HepG2 (cell line): Measurements from ENCODE around the gene DDX28. TPM values are rescaled to one million over a fixed set of nuclear protein-coding genes. Genes with fewer than 3 reads are reported as not detected.

ENCODE experiments used
- ATAC-seq: fragments of 200-7000 bp; cut with Tn5 transposase; 3 replicates; pipeline ENCODE4 v1.9.1; 2020; ENCODE audit warnings: mild to moderate bottlenecking, moderate library complexity
- BruUV-seq: library from RNA; stranded (reverse); fragments of 400-500 nt; replicated peaks from 2 replicates; lab custom pipeline; 2021; lab: Mats Ljungman, UMichigan
- CTCF ChIA-PET: fragments of 300-600 bp; formaldehyde crosslinking; extraction: SDS; loops from one replicate; lab custom pipeline; 2021; ENCODE audit warnings: low total read pairs, inconsistent platforms, low intra/inter-chr PET ratio; lab: Yijun Ruan, JAX
- POLR2A ChIA-PET: fragments of 350-600 bp; sonication (Branson Sonifier 250); formaldehyde crosslinking; loops from one replicate; lab custom pipeline; 2020; ENCODE audit warnings: antibody characterized with exemption, inconsistent platforms; lab: Yijun Ruan, JAX
- DNase-seq: peaks from one replicate; pipeline ENCODE4 v3.0.0-alpha.2; 2015; ENCODE audit warnings: low spot score
- FAIRE-seq: peaks from 3 replicates; lab custom pipeline; 2011; peaks lifted over from hg19 to GRCh38; lab: Jason Lieb, UNC
- H2AFZ ChIP-seq: one replicate; pipeline ENCODE4 v1.6.1; 2011; ENCODE audit warnings: low read length, inconsistent platforms
- H3K27ac ChIP-seq: fragments of 300-600 bp; 3 replicates; pipeline ENCODE4 v1.8.0; 2011; ENCODE audit warnings: mixed run types, mild to moderate bottlenecking, mixed read lengths, low read length, inconsistent platforms; ENCODE audit not compliant: insufficient read depth; ENCODE audit errors: extremely low read length
- H3K27me3 ChIP-seq, 2 experiments: fragments of 200-600 bp in 1 of 2; 2 replicates in 1 of 2; 3 replicates in 1 of 2; pipeline versions ENCODE4 v1.6.0 to v1.8.0; 2011; ENCODE audit warnings: low read length in 2 of 2, mild to moderate bottlenecking in 2 of 2, moderate library complexity in 2 of 2, inconsistent platforms in 1 of 2; ENCODE audit not compliant: insufficient read depth in 2 of 2, control insufficient read depth in 1 of 2
- H3K36me3 ChIP-seq, 2 experiments: fragments of 200-600 bp in 1 of 2; replicated peaks in 1 of 2; 2 replicates in 1 of 2; 3 replicates in 1 of 2; pipeline versions ENCODE4 v1.5.1 to v1.8.0; 2011; ENCODE audit warnings: low read length in 2 of 2, inconsistent platforms in 1 of 2; ENCODE audit not compliant: insufficient read depth in 2 of 2, control insufficient read depth in 1 of 2
- H3K4me1 ChIP-seq: 2 replicates; pipeline ENCODE4 v1.5.1; 2012; ENCODE audit warnings: low read length, inconsistent platforms; ENCODE audit not compliant: insufficient read depth
- H3K4me2 ChIP-seq: 2 replicates; pipeline ENCODE4 v1.6.0; 2011; ENCODE audit warnings: low read depth, low read length, inconsistent platforms
- H3K4me3 ChIP-seq, 3 experiments: fragments of 200-600 bp in 1 of 3; sonication (generic), shearing (Covaris generic) in 1 of 3; replicated peaks in 1 of 3; 2 replicates each; pipeline ENCODE4 v1.5.1; 2011 to 2016; ENCODE audit warnings: low read length in 3 of 3, inconsistent platforms in 2 of 3, low read depth in 2 of 3, mild to moderate bottlenecking in 2 of 3, control low read depth in 1 of 3, mixed read lengths in 1 of 3; ENCODE audit not compliant: insufficient read depth in 1 of 3
- H3K79me2 ChIP-seq: one replicate; pipeline ENCODE4 v1.6.1; 2011; ENCODE audit warnings: low read length, inconsistent platforms; ENCODE audit not compliant: insufficient read depth
- H3K9ac ChIP-seq: 2 replicates; pipeline ENCODE4 v1.6.0; 2011; ENCODE audit warnings: mild to moderate bottlenecking, low read depth, low read length, inconsistent platforms; ENCODE audit not compliant: insufficient read depth
- H3K9me3 ChIP-seq: 2 replicates; pipeline ENCODE4 v1.5.1; 2012; ENCODE audit warnings: mild to moderate bottlenecking, low read length
- H4K20me1 ChIP-seq: 2 replicates; pipeline ENCODE4 v1.6.0; 2011; ENCODE audit warnings: inconsistent platforms, mild to moderate bottlenecking, low read length, moderate library complexity; ENCODE audit not compliant: insufficient read depth
- BORCS8-MEF2B ChIP-seq: sonication (generic); formaldehyde crosslinking; IDR thresholded peaks from 2 replicates; pipeline ENCODE4 v1.8.0; 2022; ENCODE audit warnings: mild to moderate bottlenecking, missing genetic modification reagents
- IKZF1 ChIP-seq: fragments of 450-650 bp; IDR thresholded peaks from 2 replicates; pipeline ENCODE4 v1.7.1; 2016
- KDM5A ChIP-seq: fragments of 200-600 bp; sonication (generic); IDR thresholded peaks from 2 replicates; pipeline ENCODE4 v1.7.0; 2018; ENCODE audit warnings: antibody characterized with exemption, mild to moderate bottlenecking, low read length, borderline replicate concordance
- MAZ ChIP-seq, 2 experiments: sonication (generic) in 1 of 2; formaldehyde crosslinking in 1 of 2; IDR thresholded peaks; 2 replicates each; pipeline versions ENCODE4 v1.5.0 to v1.6.1; 2012 to 2020; ENCODE audit warnings: low read depth in 2 of 2, mild to moderate bottlenecking in 2 of 2, borderline replicate concordance in 1 of 2, improper control_type of control experiment in 1 of 2, low read length in 1 of 2, missing genetic modification reagents in 1 of 2, moderate library complexity in 1 of 2
- NFE2L2 ChIP-seq: fragments of 150-350 bp; IDR thresholded peaks from 2 replicates; pipeline ENCODE4 v1.6.1; 2014; ENCODE audit warnings: low read length
- PCBP1 ChIP-seq: fragments of 200-400 bp; formaldehyde crosslinking; IDR thresholded peaks from 2 replicates; pipeline ENCODE4 v1.6.1; 2017; ENCODE audit warnings: mild to moderate bottlenecking, low read depth, low read length, borderline replicate concordance
- SOX5 ChIP-seq: IDR thresholded peaks from 2 replicates; pipeline ENCODE4 v1.6.1; 2016; ENCODE audit warnings: borderline replicate concordance
- TAF1 ChIP-seq: sonication (generic); formaldehyde crosslinking; IDR thresholded peaks from 2 replicates; pipeline ENCODE4 v1.4.0; 2020; ENCODE audit warnings: missing genetic modification reagents
- THYN1 ChIP-seq: sonication (generic); formaldehyde crosslinking; IDR thresholded peaks from 2 replicates; pipeline ENCODE4 v1.8.1; 2023; ENCODE audit warnings: low read depth, mild to moderate bottlenecking, moderate library complexity, missing genetic modification reagents, borderline replicate concordance
- TSC22D2 ChIP-seq: sonication (generic); formaldehyde crosslinking; IDR thresholded peaks from 2 replicates; pipeline ENCODE4 v1.5.1; 2020; ENCODE audit warnings: missing genetic modification reagents, mild to moderate bottlenecking, borderline replicate concordance
- ZNF335 ChIP-seq: sonication (generic); formaldehyde crosslinking; IDR thresholded peaks from 2 replicates; pipeline ENCODE4 v1.4.0; 2020; ENCODE audit warnings: missing genetic modification reagents
- ZNF430 ChIP-seq: sonication (generic); formaldehyde crosslinking; IDR thresholded peaks from 2 replicates; pipeline ENCODE4 v1.9.0; 2021; ENCODE audit warnings: mild to moderate bottlenecking, missing genetic modification reagents
- ZNF501 ChIP-seq: sonication (generic); formaldehyde crosslinking; IDR thresholded peaks from 2 replicates; pipeline ENCODE4 v1.5.1; 2020; ENCODE audit warnings: mild to moderate bottlenecking, moderate library complexity, missing genetic modification reagents
- ZNF589 ChIP-seq: sonication (generic); formaldehyde crosslinking; conservative IDR thresholded peaks from 2 replicates; pipeline ENCODE4 v1.8.0; 2022; ENCODE audit warnings: mild to moderate bottlenecking, moderate library complexity, missing genetic modification reagents
- WGBS: methylation state at CpG from one replicate; pipeline ENCODE4 v1.1.6; 2017; ENCODE audit warnings: low lambda C conversion rate; 5-methylcytosine and 5-hydroxymethylcytosine counted together
- in situ Hi-C: cut with HindIII; loops from 2 replicates; pipeline ENCODE4 v1.10.0; 2017; ENCODE audit warnings: low pct_unique_long_range_greater_than_20kb; ENCODE audit not compliant: extremely low pct_ligation_motif_present
- intact Hi-C: fragments of 100-400 bp; cut with micrococcal nuclease; formaldehyde crosslinking; loops from one replicate; pipeline ENCODE4 v1.10.0; 2022; ENCODE audit not compliant: unreplicated experiment
- polyA plus RNA-seq, 8 experiments: library from polyadenylated mRNA; depleted of rRNA in 3 of 8; stranded (reverse) in 7 of 8; unstranded in 1 of 8; fragments of >200 nt; fragmentation: Illumina TruSeq in 4 of 8; extraction: Trizol in 4 of 8; gene quantifications; 2 replicates each; pipeline versions ENCODE4 v1.2.1 to v1.2.3, GENCODE V29; 2011 to 2016; ENCODE audit warnings: low read depth in 4 of 8, missing spikeins in 1 of 8, mixed read lengths in 1 of 8; ENCODE audit not compliant: insufficient read depth in 1 of 8
- total RNA-seq, 5 experiments: library from RNA; depleted of rRNA; stranded (reverse); fragments of >200 nt; fragmentation: Illumina TruSeq; extraction: Trizol; gene quantifications; 2 replicates each; pipeline ENCODE4 v1.2.3, GENCODE V29; 2016; ENCODE audit warnings: low read depth in 1 of 5
- TF ChIP-seq, protein P1 (sequence below): sonication (generic); formaldehyde crosslinking; IDR thresholded peaks from 2 replicates; pipeline ENCODE4 v1.4.0; 2020; ENCODE audit warnings: missing genetic modification reagents
- TF ChIP-seq, protein P2 (sequence below): conservative IDR thresholded peaks from 2 replicates; pipeline ENCODE4 v1.6.1; 2018; ENCODE audit warnings: missing genetic modification reagents
- TF ChIP-seq, protein P3 (sequence below): sonication (generic); formaldehyde crosslinking; IDR thresholded peaks from 2 replicates; pipeline ENCODE4 v1.4.0; 2020; ENCODE audit warnings: missing genetic modification reagents
- TF ChIP-seq, protein P4 (sequence below): fragments of 450-650 bp; IDR thresholded peaks from 2 replicates; pipeline ENCODE4 v1.6.1; 2017

The DDX28 gene
- total and polyA plus RNA-seq, 2 of the 13 experiments (the other 11 are each of a cell fraction or from before 2014, with no cell fraction given): 14.1 to 16.4 TPM

DNA sequence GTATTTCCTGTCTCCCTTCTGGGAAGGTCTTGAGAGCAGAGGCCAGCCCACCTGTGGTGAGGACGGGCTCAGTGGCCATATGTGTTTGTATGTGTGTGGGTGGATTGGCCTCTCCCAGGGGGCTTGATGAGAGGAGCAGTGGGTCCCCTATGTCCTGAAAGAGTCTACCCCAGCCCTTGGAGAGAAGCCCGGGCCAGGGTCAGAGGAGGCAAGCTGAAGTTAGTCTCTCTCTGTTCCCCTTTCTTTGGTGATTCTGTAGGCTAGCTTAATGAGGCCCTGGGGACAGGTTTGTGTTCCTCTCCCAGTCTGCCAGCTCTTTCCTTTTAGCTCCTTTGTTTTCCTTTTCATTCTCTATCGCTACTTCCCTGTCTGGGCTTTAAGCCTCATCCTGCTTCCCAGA lies 38.4 kb upstream of the DDX28 start:
- 100% methylated on average over 3 of the region's 3 CpGs for WGBS
- H3K4me2 ChIP-seq: no peak overlapping the region
- ChIA-PET CTCF (no interaction called here), POLR2A (interaction anchor here (1.2 to 4.3 kb wide), 2 partner anchors 18 to 23 kb away, joined by 5 to 11 read pairs; no protein-coding TSS in a partner anchor)
- H3K79me2 ChIP-seq: no peaks in the 10 kb centered on the region
- intact Hi-C loops: loop anchor here (10.0 kb wide), 1 partner anchor 247 kb away; no protein-coding TSS in a partner anchor
- ATAC-seq: no peak
- H3K27ac ChIP-seq: no peak overlapping the region
- no peak overlapping the region for H3K4me3 ChIP-seq
- FAIRE-seq: no peak
- in situ Hi-C loops: no loop called here
- no peak overlapping the region for H2AFZ ChIP-seq
- no peaks in the 10 kb centered on the region for H3K27me3 ChIP-seq
- no peak for DNase-seq
- BruUV-seq: no TSS peak
- H3K9me3 ChIP-seq: no peaks in the 10 kb centered on the region
- H3K9ac ChIP-seq: no peak overlapping the region
- H3K4me1 ChIP-seq: no peaks in the 10 kb centered on the region
- peaks cover 29 to 36% of the 10 kb centered on the region in 2 experiments for H3K36me3 ChIP-seq
- no peaks in the 10 kb centered on the region for H4K20me1 ChIP-seq
- TF ChIP-seq KDM5A (no peak), SOX5 (CRISPR knock-in tag) (no peak), NFE2L2 (no peak), TSC22D2 (CRISPR knock-in tag) (no peak), ZNF589 (CRISPR knock-in tag) (no peak), MAZ (IDR thresholded peaks at IDR 0.05; ENCODE audit: borderline replicate concordance, low read depth, low read length) (no peak), MAZ (CRISPR knock-in tag; IDR thresholded peaks at IDR 0.05; ENCODE audit: low read depth) (no peak), ZNF501 (no peak), BORCS8-MEF2B (no peak), IKZF1 (no peak), ZNF430 (CRISPR knock-in tag) (no peak), ZNF335 (CRISPR knock-in tag) (no peak), TAF1 (CRISPR knock-in tag) (no peak), THYN1 (CRISPR knock-in tag) (no peak), PCBP1 (no peak)
- TF ChIP-seq, protein P1, sequence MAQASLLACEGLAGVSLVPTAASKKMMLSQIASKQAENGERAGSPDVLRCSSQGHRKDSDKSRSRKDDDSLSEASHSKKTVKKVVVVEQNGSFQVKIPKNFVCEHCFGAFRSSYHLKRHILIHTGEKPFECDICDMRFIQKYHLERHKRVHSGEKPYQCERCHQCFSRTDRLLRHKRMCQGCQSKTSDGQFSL (CRISPR knock-in tag): no peak
- TF ChIP-seq, protein P2, sequence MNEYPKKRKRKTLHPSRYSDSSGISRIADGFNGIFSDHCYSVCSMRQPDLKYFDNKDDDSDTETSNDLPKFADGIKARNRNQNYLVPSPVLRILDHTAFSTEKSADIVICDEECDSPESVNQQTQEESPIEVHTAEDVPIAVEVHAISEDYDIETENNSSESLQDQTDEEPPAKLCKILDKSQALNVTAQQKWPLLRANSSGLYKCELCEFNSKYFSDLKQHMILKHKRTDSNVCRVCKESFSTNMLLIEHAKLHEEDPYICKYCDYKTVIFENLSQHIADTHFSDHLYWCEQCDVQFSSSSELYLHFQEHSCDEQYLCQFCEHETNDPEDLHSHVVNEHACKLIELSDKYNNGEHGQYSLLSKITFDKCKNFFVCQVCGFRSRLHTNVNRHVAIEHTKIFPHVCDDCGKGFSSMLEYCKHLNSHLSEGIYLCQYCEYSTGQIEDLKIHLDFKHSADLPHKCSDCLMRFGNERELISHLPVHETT (CRISPR knock-in tag): no peak
- TF ChIP-seq, protein P3, sequence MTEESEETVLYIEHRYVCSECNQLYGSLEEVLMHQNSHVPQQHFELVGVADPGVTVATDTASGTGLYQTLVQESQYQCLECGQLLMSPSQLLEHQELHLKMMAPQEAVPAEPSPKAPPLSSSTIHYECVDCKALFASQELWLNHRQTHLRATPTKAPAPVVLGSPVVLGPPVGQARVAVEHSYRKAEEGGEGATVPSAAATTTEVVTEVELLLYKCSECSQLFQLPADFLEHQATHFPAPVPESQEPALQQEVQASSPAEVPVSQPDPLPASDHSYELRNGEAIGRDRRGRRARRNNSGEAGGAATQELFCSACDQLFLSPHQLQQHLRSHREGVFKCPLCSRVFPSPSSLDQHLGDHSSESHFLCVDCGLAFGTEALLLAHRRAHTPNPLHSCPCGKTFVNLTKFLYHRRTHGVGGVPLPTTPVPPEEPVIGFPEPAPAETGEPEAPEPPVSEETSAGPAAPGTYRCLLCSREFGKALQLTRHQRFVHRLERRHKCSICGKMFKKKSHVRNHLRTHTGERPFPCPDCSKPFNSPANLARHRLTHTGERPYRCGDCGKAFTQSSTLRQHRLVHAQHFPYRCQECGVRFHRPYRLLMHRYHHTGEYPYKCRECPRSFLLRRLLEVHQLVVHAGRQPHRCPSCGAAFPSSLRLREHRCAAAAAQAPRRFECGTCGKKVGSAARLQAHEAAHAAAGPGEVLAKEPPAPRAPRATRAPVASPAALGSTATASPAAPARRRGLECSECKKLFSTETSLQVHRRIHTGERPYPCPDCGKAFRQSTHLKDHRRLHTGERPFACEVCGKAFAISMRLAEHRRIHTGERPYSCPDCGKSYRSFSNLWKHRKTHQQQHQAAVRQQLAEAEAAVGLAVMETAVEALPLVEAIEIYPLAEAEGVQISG (CRISPR knock-in tag): no peak
- TF ChIP-seq, protein P4, sequence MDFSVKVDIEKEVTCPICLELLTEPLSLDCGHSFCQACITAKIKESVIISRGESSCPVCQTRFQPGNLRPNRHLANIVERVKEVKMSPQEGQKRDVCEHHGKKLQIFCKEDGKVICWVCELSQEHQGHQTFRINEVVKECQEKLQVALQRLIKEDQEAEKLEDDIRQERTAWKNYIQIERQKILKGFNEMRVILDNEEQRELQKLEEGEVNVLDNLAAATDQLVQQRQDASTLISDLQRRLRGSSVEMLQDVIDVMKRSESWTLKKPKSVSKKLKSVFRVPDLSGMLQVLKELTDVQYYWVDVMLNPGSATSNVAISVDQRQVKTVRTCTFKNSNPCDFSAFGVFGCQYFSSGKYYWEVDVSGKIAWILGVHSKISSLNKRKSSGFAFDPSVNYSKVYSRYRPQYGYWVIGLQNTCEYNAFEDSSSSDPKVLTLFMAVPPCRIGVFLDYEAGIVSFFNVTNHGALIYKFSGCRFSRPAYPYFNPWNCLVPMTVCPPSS: no peak
